ENCODE data around the gene LMO7.
"Not testable (repeated sequence)": the region's sequence is repeated elsewhere in the genome, so short reads cannot be mapped to it uniquely, and the experiment has no call there.

Gene LMO7

GRCh38 chr13:75771818-75772217 is 135.7 kb downstream of the LMO7 start:
- peak; percentile 63 for DNase-seq (ENCODE audit: low read depth)

- DNase-seq (ENCODE audit: low read depth), result no peak
Observed at GRCh38 chr13:75774176-75774575, 138.0 kb downstream of the LMO7 start.

- no peak for DNase-seq (ENCODE audit: low read depth)
Observed at GRCh38 chr13:75776550-75776949, 140.4 kb downstream of the LMO7 start.

- no peak for DNase-seq (ENCODE audit: low read depth)
Observed at GRCh38 chr13:75779393-75779792, 143.3 kb downstream of the LMO7 start.

GRCh38 chr13:75780103-75780502 is 144.0 kb downstream of the LMO7 start:
- DNase-seq (ENCODE audit: low read depth), result not testable (repeated sequence)

GRCh38 chr13:75782985-75783384 is 146.9 kb downstream of the LMO7 start:
- no peak for DNase-seq (ENCODE audit: low read depth)

- no peak for DNase-seq (ENCODE audit: low read depth)
Observed at GRCh38 chr13:75784003-75784402, 147.9 kb downstream of the LMO7 start.

GRCh38 chr13:75785130-75785529 is 149.0 kb downstream of the LMO7 start:
- no peak for DNase-seq (ENCODE audit: low read depth)

- peak; percentile 46 for DNase-seq (ENCODE audit: low read depth)
Observed at GRCh38 chr13:75787249-75787928, 151.3 kb downstream of the LMO7 start.

GRCh38 chr13:75788481-75788981 is 152.4 kb downstream of the LMO7 start:
- DNase-seq (ENCODE audit: low read depth), result peak; percentile 78

GRCh38 chr13:75789451-75790197 is 153.5 kb downstream of the LMO7 start:
- DNase-seq (ENCODE audit: low read depth), result no peak

GRCh38 chr13:75790198-75790970 is 154.3 kb downstream of the LMO7 start:
- no peak for DNase-seq (ENCODE audit: low read depth)

GRCh38 chr13:75792526-75793187 is 156.5 kb downstream of the LMO7 start:
- DNase-seq (ENCODE audit: low read depth), result no peak

GRCh38 chr13:75793188-75793567 is 157.0 kb downstream of the LMO7 start:
- DNase-seq (ENCODE audit: low read depth), result not testable (repeated sequence)

GRCh38 chr13:75794663-75795062 is 158.5 kb downstream of the LMO7 start:
- DNase-seq (ENCODE audit: low read depth), result no peak

GRCh38 chr13:75795274-75795673 is 159.1 kb downstream of the LMO7 start:
- DNase-seq (ENCODE audit: low read depth), result no peak

GRCh38 chr13:75796825-75797224 is 160.7 kb downstream of the LMO7 start:
- no peak for DNase-seq (ENCODE audit: low read depth)

- DNase-seq (ENCODE audit: low read depth), result no peak
Observed at GRCh38 chr13:75797239-75797638, 161.1 kb downstream of the LMO7 start.

GRCh38 chr13:75797719-75798118 is 161.6 kb downstream of the LMO7 start:
- no peak for DNase-seq (ENCODE audit: low read depth)

GRCh38 chr13:75798353-75799255 is 162.5 kb downstream of the LMO7 start:
- no peak for DNase-seq (ENCODE audit: low read depth)

GRCh38 chr13:75800545-75800944 is 164.4 kb downstream of the LMO7 start:
- no peak for DNase-seq (ENCODE audit: low read depth)
